Brain microvascular endothelial cell (primary cell): ENCODE data around the gene WWOX.

Experiments
- DNase-seq: peaks from one replicate; pipeline ENCODE4 v3.0.0-alpha.2; 2020
- H3K27ac ChIP-seq: fragments of 250-450 bp; sonication (Bioruptor Pico); 2 replicates; pipeline ENCODE4 v1.5.1; 2020; ENCODE audit warnings: mild to moderate bottlenecking, moderate library complexity
- H3K27me3 ChIP-seq: fragments of 250-450 bp; sonication (Bioruptor Pico); replicated peaks from 2 replicates; pipeline ENCODE4 v1.5.1; 2020; ENCODE audit warnings: mild to moderate bottlenecking
- H3K36me3 ChIP-seq: fragments of 250-450 bp; sonication (Bioruptor Pico); replicated peaks from 2 replicates; pipeline ENCODE4 v1.5.1; 2020; ENCODE audit warnings: mild to moderate bottlenecking
- H3K4me3 ChIP-seq: 2 replicates; pipeline ENCODE4 v1.5.1; 2011; ENCODE audit warnings: low read depth, mild to moderate bottlenecking, control low read depth, low read length, moderate library complexity
- in situ Hi-C: cut with HindIII; loops from 2 replicates; pipeline ENCODE4 v1.10.0; 2017; ENCODE audit warnings: low sequenced_read_pairs, low pct_ligation_motif_present
- TF ChIP-seq, protein P1 (sequence below): IDR thresholded peaks from 2 replicates; pipeline ENCODE4 v1.5.1; 2011; ENCODE audit warnings: low read depth, mild to moderate bottlenecking, moderate library complexity, low read length, control low read depth, inconsistent platforms; ENCODE audit errors: missing control alignments

WWOX gene

DNA sequence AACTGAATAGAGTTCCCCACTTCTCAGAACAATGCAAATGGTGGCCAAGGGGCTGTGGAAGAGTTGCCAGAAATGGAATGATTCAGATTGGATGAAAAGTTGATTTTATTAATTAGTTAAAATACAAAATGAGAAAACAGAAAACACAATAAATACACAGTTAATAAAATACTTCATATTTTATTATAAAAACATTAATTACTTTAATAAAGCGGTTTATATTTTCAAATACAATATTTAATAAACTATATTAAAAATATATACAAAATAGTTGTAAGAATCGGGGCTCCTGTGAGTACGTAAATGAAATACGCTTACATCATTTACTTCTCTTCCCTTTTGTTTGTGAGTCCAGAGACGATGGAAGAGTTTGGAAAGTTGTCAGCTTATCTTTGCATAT is 507.6 kb downstream of the WWOX start:
- Histone ChIP-seq H3K27ac (no peak overlapping the region), H3K27me3 (no peaks in the 10 kb centered on the region), H3K36me3 (no peaks in the 10 kb centered on the region), H3K4me3 (no peak overlapping the region)
- DNase-seq, result no peak
- TF ChIP-seq, protein P1, sequence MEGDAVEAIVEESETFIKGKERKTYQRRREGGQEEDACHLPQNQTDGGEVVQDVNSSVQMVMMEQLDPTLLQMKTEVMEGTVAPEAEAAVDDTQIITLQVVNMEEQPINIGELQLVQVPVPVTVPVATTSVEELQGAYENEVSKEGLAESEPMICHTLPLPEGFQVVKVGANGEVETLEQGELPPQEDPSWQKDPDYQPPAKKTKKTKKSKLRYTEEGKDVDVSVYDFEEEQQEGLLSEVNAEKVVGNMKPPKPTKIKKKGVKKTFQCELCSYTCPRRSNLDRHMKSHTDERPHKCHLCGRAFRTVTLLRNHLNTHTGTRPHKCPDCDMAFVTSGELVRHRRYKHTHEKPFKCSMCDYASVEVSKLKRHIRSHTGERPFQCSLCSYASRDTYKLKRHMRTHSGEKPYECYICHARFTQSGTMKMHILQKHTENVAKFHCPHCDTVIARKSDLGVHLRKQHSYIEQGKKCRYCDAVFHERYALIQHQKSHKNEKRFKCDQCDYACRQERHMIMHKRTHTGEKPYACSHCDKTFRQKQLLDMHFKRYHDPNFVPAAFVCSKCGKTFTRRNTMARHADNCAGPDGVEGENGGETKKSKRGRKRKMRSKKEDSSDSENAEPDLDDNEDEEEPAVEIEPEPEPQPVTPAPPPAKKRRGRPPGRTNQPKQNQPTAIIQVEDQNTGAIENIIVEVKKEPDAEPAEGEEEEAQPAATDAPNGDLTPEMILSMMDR, result no peak
- in situ Hi-C loops, result no loop called here

GRCh38 chr16:78607465-78607864 is 508.0 kb downstream of the WWOX start:
- TF ChIP-seq, protein P1, result no peak
- Histone ChIP-seq H3K36me3 (no peaks in the 10 kb centered on the region), H3K27ac (no peak overlapping the region), H3K4me3 (no peak overlapping the region), H3K27me3 (no peaks in the 10 kb centered on the region)
- in situ Hi-C loops, result no loop called here
- no peak for DNase-seq

GRCh38 chr16:78608305-78608776 is 508.9 kb downstream of the WWOX start:
- Histone ChIP-seq H3K36me3 (no peaks in the 10 kb centered on the region), H3K27ac (no peak overlapping the region), H3K27me3 (no peaks in the 10 kb centered on the region), H3K4me3 (no peak overlapping the region)
- DNase-seq, result no peak
- TF ChIP-seq, protein P1, result no peak
- in situ Hi-C loops, result no loop called here

GRCh38 chr16:78609402-78610274 is 510.2 kb downstream of the WWOX start:
- Histone ChIP-seq H3K27ac (no peak overlapping the region), H3K36me3 (no peaks in the 10 kb centered on the region), H3K27me3 (no peaks in the 10 kb centered on the region), H3K4me3 (no peak overlapping the region)
- DNase-seq, result no peak
- TF ChIP-seq, protein P1, result no peak
- in situ Hi-C loops, result no loop called here

GRCh38 chr16:78611318-78611717 is 511.9 kb downstream of the WWOX start:
- Histone ChIP-seq H3K27ac (no peak overlapping the region), H3K4me3 (no peak overlapping the region), H3K27me3 (no peaks in the 10 kb centered on the region), H3K36me3 (no peaks in the 10 kb centered on the region)
- no peak for DNase-seq
- in situ Hi-C loops, result no loop called here
- TF ChIP-seq, protein P1, result no peak

GRCh38 chr16:78619811-78620210 is 520.4 kb downstream of the WWOX start:
- Histone ChIP-seq H3K36me3 (no peaks in the 10 kb centered on the region), H3K27ac (no peak overlapping the region), H3K27me3 (no peaks in the 10 kb centered on the region), H3K4me3 (no peak overlapping the region)
- DNase-seq, result no peak
- in situ Hi-C loops, result no loop called here
- TF ChIP-seq, protein P1, result no peak
